Hepatocyte (in vitro differentiated cells): ENCODE data around the gene HSD11B1L. TPM values are rescaled to one million over a fixed set of nuclear protein-coding genes. Genes with fewer than 3 reads are reported as not detected.
"Not testable (repeated sequence)": the region's sequence is repeated elsewhere in the genome, so short reads cannot be mapped to it uniquely, and the experiment has no call there.

ENCODE experiments used
- DNase-seq: peaks from one replicate; pipeline ENCODE4 v3.0.0-alpha.2; 2016; ENCODE audit warnings: low spot score
- H2AFZ ChIP-seq: fragments of 200-600 bp; sonication (generic); 2 replicates; pipeline ENCODE4 v1.6.0; 2016; ENCODE audit warnings: antibody characterized with exemption, mild to moderate bottlenecking
- H3K27ac ChIP-seq: fragments of 200-600 bp; sonication (generic); 2 replicates; pipeline ENCODE4 v1.5.1; 2016; ENCODE audit warnings: mild to moderate bottlenecking
- H3K27me3 ChIP-seq: fragments of 200-600 bp; sonication (generic); 2 replicates; pipeline ENCODE4 v1.6.1; 2016
- H3K36me3 ChIP-seq: fragments of 200-600 bp; sonication (generic); replicated peaks from 2 replicates; pipeline ENCODE4 v1.5.1; 2016; ENCODE audit warnings: low read depth; ENCODE audit not compliant: insufficient read depth
- H3K4me1 ChIP-seq: fragments of 200-600 bp; sonication (generic); 2 replicates; pipeline ENCODE4 v1.5.1; 2016; ENCODE audit warnings: mild to moderate bottlenecking, moderate library complexity; ENCODE audit not compliant: insufficient read depth
- H3K4me2 ChIP-seq: fragments of 200-600 bp; sonication (generic); 2 replicates; pipeline ENCODE4 v1.6.0; 2016
- H3K4me3 ChIP-seq: fragments of 200-600 bp; sonication (generic); 2 replicates; pipeline ENCODE4 v1.5.1; 2016; ENCODE audit warnings: mild to moderate bottlenecking
- H3K79me2 ChIP-seq: fragments of 200-600 bp; sonication (generic); 2 replicates; pipeline ENCODE4 v1.6.0; 2017; ENCODE audit warnings: mild to moderate bottlenecking
- H3K9me2 ChIP-seq: fragments of 200-600 bp; sonication (generic); replicated peaks from 2 replicates; pipeline ENCODE4 v1.6.0; 2017; ENCODE audit warnings: mild to moderate bottlenecking; ENCODE audit not compliant: insufficient read depth
- H3K9me3 ChIP-seq: fragments of 200-600 bp; sonication (generic); 2 replicates; pipeline ENCODE4 v1.5.1; 2016; ENCODE audit warnings: low read depth, mild to moderate bottlenecking
- H4K20me1 ChIP-seq: fragments of 200-600 bp; sonication (generic); 2 replicates; pipeline ENCODE4 v1.6.0; 2016; ENCODE audit warnings: mild to moderate bottlenecking; ENCODE audit not compliant: insufficient read depth, poor library complexity, severe bottlenecking
- CTCF ChIP-seq: fragments of 200-600 bp; sonication (generic); IDR thresholded peaks from 2 replicates; pipeline ENCODE4 v1.5.1; 2016; ENCODE audit warnings: antibody characterized with exemption, mild to moderate bottlenecking; ENCODE audit not compliant: poor library complexity
- EZH2 ChIP-seq: fragments of 200-600 bp; sonication (generic); IDR thresholded peaks from 2 replicates; pipeline ENCODE4 v1.6.1; 2016; ENCODE audit warnings: antibody characterized with exemption, mild to moderate bottlenecking, borderline replicate concordance
- EZH2phosphoT487 ChIP-seq: fragments of 200-600 bp; sonication (generic); IDR thresholded peaks from one replicate; pipeline ENCODE4 v1.6.1; 2018; ENCODE audit warnings: antibody characterized with exemption, mild to moderate bottlenecking, low read depth, moderate library complexity; ENCODE audit not compliant: unreplicated experiment, severe bottlenecking
- WGBS: methylation state at CpG from one replicate; pipeline ENCODE4 v1.1.6; 2016; ENCODE audit warnings: low lambda C conversion rate; ENCODE audit errors: missing lambda C conversion rate; 5-methylcytosine and 5-hydroxymethylcytosine counted together
- polyA plus RNA-seq: library from polyadenylated mRNA; unstranded; fragments of >200 nt; fragmentation: Nextera tagmentation; extraction: Ambion mirVana; gene quantifications from 2 replicates; pipeline ENCODE4 v1.2.1, GENCODE V29; 2016
- total RNA-seq: library from RNA; depleted of rRNA; stranded (reverse); fragments of >200 nt; gene quantifications from 2 replicates; pipeline ENCODE4 v1.2.3, GENCODE V29; 2014

HSD11B1L gene
- total and polyA plus RNA-seq, 2 experiments from 2014 or later, result 14.9 to 26.0 TPM

GRCh38 chr19:5719274-5719960 is 38.6 kb downstream of the HSD11B1L start:
- TF ChIP-seq CTCF, result no peak
- TF ChIP-seq EZH2, result no peak
- TF ChIP-seq EZH2phosphoT487, result no peak
- Histone ChIP-seq H3K79me2 (peaks cover 51% of the 10 kb centered on the region), H3K4me3 (peak overlapping the region; percentile 69), H3K4me1 (peaks cover 13% of the 10 kb centered on the region), H3K36me3 (no peaks in the 10 kb centered on the region), H3K4me2 (peak overlapping the region; percentile 88), H3K27ac (peak overlapping the region; percentile 95), H3K27me3 (no peaks in the 10 kb centered on the region), H3K9me2 (no peaks in the 10 kb centered on the region), H3K9me3 (no peaks in the 10 kb centered on the region), H2AFZ (peak overlapping the region; percentile 61), H4K20me1 (no peaks in the 10 kb centered on the region)
- DNase-seq, result no peak
- WGBS, result under 1% methylated on average over 36 of the region's 58 CpGs

- Histone ChIP-seq H3K4me2 (peak within 1 kb of the TSS; percentile 88), H3K9me3 (no peaks in the 10 kb centered on the region), H3K4me1 (peaks cover 13% of the 10 kb centered on the region), H3K36me3 (no peaks in the 10 kb centered on the region), H3K79me2 (peaks cover 43% of the 10 kb centered on the region), H2AFZ (peak within 1 kb of the TSS; percentile 95), H4K20me1 (no peaks in the 10 kb centered on the region), H3K27ac (peak within 1 kb of the TSS; percentile 95), H3K4me3 (peak within 1 kb of the TSS; percentile 85), H3K9me2 (no peaks in the 10 kb centered on the region), H3K27me3 (no peaks in the 10 kb centered on the region)
- DNase-seq, result peak; percentile 100
- TF ChIP-seq EZH2phosphoT487 (no peak), CTCF (peak; percentile 92)
- under 1% methylated on average over 84 of the region's 90 CpGs for WGBS
Measured at GRCh38 chr19:5719961-5720790, 39.3 kb downstream of the HSD11B1L start, which contains the start of the genes CATSPERD and LONP1. Gene CATSPERD (plus strand): TSS chr19:5720637. CDS start chr19:5720738, 101 bp downstream. Gene LONP1 (minus strand): TSS chr19:5720146. CDS start chr19:5720132, 14 bp downstream.

- TF ChIP-seq EZH2 (no peak), EZH2phosphoT487 (no peak), CTCF (no peak)
- Histone ChIP-seq H3K36me3 (no peaks in the 10 kb centered on the region), H3K27ac (no peak overlapping the region)
Measured at GRCh38 chr19:5727453-5728050, 46.7 kb downstream of the HSD11B1L start.

GRCh38 chr19:5733172-5733571 is 52.3 kb downstream of the HSD11B1L start:
- not testable (repeated sequence) for H3K27ac ChIP-seq, H3K79me2 ChIP-seq, H3K4me3 ChIP-seq, H2AFZ ChIP-seq, H3K9me3 ChIP-seq, H4K20me1 ChIP-seq, H3K4me1 ChIP-seq, H3K36me3 ChIP-seq, H3K4me2 ChIP-seq, DNase-seq, H3K27me3 ChIP-seq, H3K9me2 ChIP-seq
- 85% methylated on average over 2 of the region's 2 CpGs for WGBS

More at GRCh38 chr19:5727453-5728050, 46.7 kb downstream of the HSD11B1L start:
- Histone ChIP-seq H4K20me1 (no peaks in the 10 kb centered on the region), H3K9me2 (no peaks in the 10 kb centered on the region), H3K27me3 (no peaks in the 10 kb centered on the region), H2AFZ (no peak overlapping the region), H3K79me2 (no peaks in the 10 kb centered on the region), H3K9me3 (no peaks in the 10 kb centered on the region), H3K4me3 (no peak overlapping the region), H3K4me2 (no peak overlapping the region), H3K4me1 (no peaks in the 10 kb centered on the region)
- 89% methylated on average over 4 of the region's 4 CpGs for WGBS
- DNase-seq, result no peak
